GM19372 (cell line): ENCODE results near the gene HS6ST2.

Experiments
- ATAC-seq: cut with Tn5 transposase; IDR thresholded peaks from one replicate; pipeline ENCODE4 v1.9.1; 2021; ENCODE audit warnings: mild to moderate bottlenecking, low read depth, moderate library complexity; ENCODE audit not compliant: unreplicated experiment

Gene HS6ST2

GRCh38 chrX:132692526-132692925, 265.9 kb downstream of the HS6ST2 start:
- ATAC-seq: no peak

- ATAC-seq: no peak
Measured at GRCh38 chrX:132692066-132692465, 266.4 kb downstream of the HS6ST2 start.

GRCh38 chrX:132689612-132690563, 268.5 kb downstream of the HS6ST2 start:
- ATAC-seq: no peak

GRCh38 chrX:132685276-132685675, 273.2 kb downstream of the HS6ST2 start:
- ATAC-seq: no peak

- ATAC-seq: no peak
Measured at GRCh38 chrX:132677233-132677716, 281.2 kb downstream of the HS6ST2 start.

- ATAC-seq: no peak
Measured at GRCh38 chrX:132676561-132677186, 281.8 kb downstream of the HS6ST2 start.

GRCh38 chrX:132676102-132676501, 282.3 kb downstream of the HS6ST2 start:
- ATAC-seq: no peak

GRCh38 chrX:132673331-132673730, 285.1 kb downstream of the HS6ST2 start:
- ATAC-seq: no peak

- ATAC-seq: no peak
Measured at GRCh38 chrX:132671229-132671641, 287.2 kb downstream of the HS6ST2 start.

- no peak for ATAC-seq
Measured at GRCh38 chrX:132669142-132669541, 289.3 kb downstream of the HS6ST2 start.

GRCh38 chrX:132668178-132668577, 290.3 kb downstream of the HS6ST2 start:
- ATAC-seq: no peak

GRCh38 chrX:132665676-132666075, 292.8 kb downstream of the HS6ST2 start:
- no peak for ATAC-seq

- ATAC-seq: no peak
Measured at GRCh38 chrX:132664273-132664672, 294.2 kb downstream of the HS6ST2 start.

- no peak for ATAC-seq
Measured at GRCh38 chrX:132662844-132663243, 295.6 kb downstream of the HS6ST2 start.

- no peak for ATAC-seq
Measured at GRCh38 chrX:132657876-132658275, 300.6 kb downstream of the HS6ST2 start.

GRCh38 chrX:132652871-132653270, 305.6 kb downstream of the HS6ST2 start:
- no peak for ATAC-seq

GRCh38 chrX:132651421-132652086, 306.9 kb downstream of the HS6ST2 start:
- ATAC-seq: no peak

- ATAC-seq: no peak
Measured at GRCh38 chrX:132648895-132649294, 309.5 kb downstream of the HS6ST2 start.

- ATAC-seq: no peak
Measured at GRCh38 chrX:132639446-132639845, 319.0 kb downstream of the HS6ST2 start.

GRCh38 chrX:132638313-132638712, 320.1 kb downstream of the HS6ST2 start:
- ATAC-seq: no peak

GRCh38 chrX:132636080-132636479, 322.3 kb downstream of the HS6ST2 start:
- ATAC-seq: no peak
